GM12878 (cell line): ENCODE measurements around the gene CAST. TPM values are rescaled to one million over a fixed set of nuclear protein-coding genes. Genes with fewer than 3 reads are reported as not detected.

Experiments used
- ATAC-seq: fragments of 200-7000 bp; cut with Tn5 transposase; 3 replicates; pipeline ENCODE4 v1.9.1; 2020; ENCODE audit warnings: mild to moderate bottlenecking, moderate library complexity
- BruUV-seq: library from RNA; stranded (reverse); fragments of 400-500 nt; replicated peaks from 2 replicates; lab custom pipeline; 2021; lab: Mats Ljungman, UMichigan
- CTCF ChIA-PET: fragments of 300-600 bp; sonication (Branson Sonifier 250); formaldehyde crosslinking; extraction: SDS; loops from one replicate; lab custom pipeline; 2021; ENCODE audit warnings: inconsistent platforms; lab: Yijun Ruan, JAX
- POLR2A ChIA-PET: fragments of 350-600 bp; formaldehyde crosslinking; extraction: SDS; loops from one replicate; lab custom pipeline; 2021; ENCODE audit warnings: inconsistent platforms; lab: Charles Lee
- RAD21 ChIA-PET: fragments of 300-600 bp; sonication (Branson Sonifier 250); formaldehyde crosslinking; loops from one replicate; lab custom pipeline; 2023; ENCODE audit warnings: antibody characterized with exemption; ENCODE audit not compliant: unreplicated experiment; lab: Charles Lee
- SMC1A ChIA-PET: fragments of 300-600 bp; sonication (Branson Sonifier 250); formaldehyde crosslinking; loops from one replicate; lab custom pipeline; 2023; ENCODE audit not compliant: unreplicated experiment, uncharacterized antibody; lab: Charles Lee
- DNase-seq: peaks from one replicate; pipeline ENCODE4 v3.0.0-alpha.2; 2011; ENCODE audit warnings: low read depth, low spot score
- FAIRE-seq: peaks from 3 replicates; lab custom pipeline; 2011; peaks lifted over from hg19 to GRCh38; lab: Jason Lieb, UNC
- H2AFZ ChIP-seq: 2 replicates; pipeline ENCODE4 v1.6.0; 2011; ENCODE audit warnings: low read depth, low read length, control low read depth; ENCODE audit not compliant: control insufficient read depth
- H3K27ac ChIP-seq: 2 replicates; pipeline ENCODE4 v1.5.1; 2011; ENCODE audit warnings: control low read depth; ENCODE audit not compliant: control insufficient read depth, insufficient read depth
- H3K27me3 ChIP-seq, 2 experiments: replicated peaks in 1 of 2; 2 replicates each; pipeline versions ENCODE4 v1.6.0 to v1.6.1; 2011; ENCODE audit warnings: low read length in 1 of 2; ENCODE audit not compliant: control insufficient read depth in 2 of 2, insufficient read depth in 2 of 2
- H3K36me3 ChIP-seq, 2 experiments: 2 replicates each; pipeline ENCODE4 v1.5.1; 2011; ENCODE audit warnings: low read length in 1 of 2; ENCODE audit not compliant: control insufficient read depth in 2 of 2, insufficient read depth in 2 of 2
- H3K4me1 ChIP-seq: 2 replicates; pipeline ENCODE4 v1.6.1; 2011; ENCODE audit warnings: mild to moderate bottlenecking, low read length, moderate library complexity, mixed read lengths; ENCODE audit not compliant: control insufficient read depth, insufficient read depth
- H3K4me2 ChIP-seq: 2 replicates; pipeline ENCODE4 v1.6.0; 2011; ENCODE audit warnings: control low read depth; ENCODE audit not compliant: control insufficient read depth, insufficient read depth
- H3K4me3 ChIP-seq: fragments of 200-600 bp; sonication (generic); 2 replicates; pipeline ENCODE4 v1.5.1; 2016
- H3K79me2 ChIP-seq: 2 replicates; pipeline ENCODE4 v1.6.0; 2011; ENCODE audit warnings: low read length; ENCODE audit not compliant: control insufficient read depth, insufficient read depth
- H3K9ac ChIP-seq: 2 replicates; pipeline ENCODE4 v1.8.0; 2011; ENCODE audit warnings: low read length, control low read depth, mixed read lengths; ENCODE audit not compliant: control insufficient read depth, insufficient read depth
- H3K9me3 ChIP-seq: replicated peaks from 3 replicates; pipeline ENCODE4 v1.5.1; 2011; ENCODE audit warnings: mild to moderate bottlenecking, low read length; ENCODE audit not compliant: control insufficient read depth, insufficient read depth
- H4K20me1 ChIP-seq: 2 replicates; pipeline ENCODE4 v1.6.0; 2011; ENCODE audit not compliant: control insufficient read depth, insufficient read depth
- CBX5 ChIP-seq: sonication (generic); IDR thresholded peaks from 2 replicates; pipeline ENCODE4 v1.6.1; 2016; ENCODE audit warnings: low read depth, moderate library complexity, mild to moderate bottlenecking, inconsistent platforms
- CEBPB ChIP-seq, 2 experiments: fragments of 150-350 bp in 1 of 2; IDR thresholded peaks; 2 replicates each; pipeline ENCODE4 v1.6.1; 2012 to 2014; ENCODE audit warnings: low read depth in 2 of 2, low read length in 2 of 2, borderline replicate concordance in 1 of 2, inconsistent platforms in 1 of 2
- CHD1 ChIP-seq: IDR thresholded peaks from 2 replicates; pipeline ENCODE4 v1.6.1; 2012; ENCODE audit warnings: low read depth, low read length, improper control_type of control experiment
- FOXK2 ChIP-seq: fragments of 450-650 bp; IDR thresholded peaks from 2 replicates; pipeline ENCODE4 v1.6.1; 2017; ENCODE audit warnings: mild to moderate bottlenecking, moderate library complexity
- HDGF ChIP-seq: fragments of 450-650 bp; IDR thresholded peaks from 2 replicates; pipeline ENCODE4 v1.6.1; 2016; ENCODE audit warnings: antibody characterized with exemption
- JUNB ChIP-seq: IDR thresholded peaks from 2 replicates; pipeline ENCODE4 v1.6.1; 2016; ENCODE audit warnings: antibody characterized with exemption, mild to moderate bottlenecking
- NFIC ChIP-seq: IDR thresholded peaks from 2 replicates; pipeline ENCODE4 v1.6.1; 2012; ENCODE audit warnings: low read depth, mild to moderate bottlenecking, inconsistent platforms, low read length, moderate library complexity
- PML ChIP-seq: IDR thresholded peaks from 2 replicates; pipeline ENCODE4 v1.6.1; 2012; ENCODE audit warnings: low read length, inconsistent platforms
- RBBP5 ChIP-seq: fragments of 200-600 bp; sonication (generic); conservative IDR thresholded peaks from 2 replicates; pipeline ENCODE4 v1.6.1; 2016
- STAT1 ChIP-seq: fragments of 450-650 bp; conservative IDR thresholded peaks from 2 replicates; pipeline ENCODE4 v1.6.1; 2014; ENCODE audit warnings: antibody characterized with exemption, mild to moderate bottlenecking
- WGBS: methylation state at CpG from one replicate; pipeline ENCODE4 v1.1.6; 2016; ENCODE audit warnings: low lambda C conversion rate; ENCODE audit not compliant: insufficient replicate concordance, insufficient coverage; ENCODE audit errors: missing lambda C conversion rate; 5-methylcytosine and 5-hydroxymethylcytosine counted together
- in situ Hi-C: fragments of 300-500 bp; cut with MboI; formaldehyde crosslinking; loops from 9 replicates; pipeline ENCODE4 v1.14.3; 2018; ENCODE audit warnings: mixed read lengths
- intact Hi-C: fragments of 100-400 bp; cut with micrococcal nuclease; formaldehyde crosslinking; loops from one replicate; pipeline ENCODE4 v1.14.2; 2022; ENCODE audit not compliant: unreplicated experiment
- polyA plus RNA-seq, 11 experiments: library from polyadenylated mRNA; depleted of rRNA in 4 of 11; unstranded in 6 of 11; stranded (reverse) in 5 of 11; fragments of >200 nt; fragmentation: Nextera tagmentation in 4 of 11; fragmentation: Illumina TruSeq in 1 of 11; extraction: Ambion mirVana in 4 of 11; extraction: Trizol in 1 of 11; gene quantifications; 1 replicate in 1 of 11; 2 replicates in 10 of 11; pipeline versions ENCODE4 v1.2.1 to v1.2.3, GENCODE V29; 2011 to 2016; ENCODE audit warnings: inconsistent platforms in 2 of 11, missing spikeins in 2 of 11, low read depth in 1 of 11
- total RNA-seq, 4 experiments: library from RNA; depleted of rRNA in 3 of 4; stranded (reverse); fragments of >200 nt in 3 of 4; fragmentation: Illumina TruSeq in 1 of 4; extraction: Trizol in 1 of 4; gene quantifications; 2 replicates each; pipeline versions ENCODE4 v1.2.1 to v1.2.3, GENCODE V29; 2013 to 2021

CAST gene
- total and polyA plus RNA-seq, 10 of the 15 experiments (the other 5 are each of a cell fraction or from before 2014, with no cell fraction given), result 31.7 to 140 (median 68.5) TPM

GRCh38 chr5:96733771-96734500 lies 71.8 kb downstream of the CAST start (continued):
- TF ChIP-seq FOXK2 (no peak), RBBP5 (no peak), CHD1 (no peak)

DNA sequence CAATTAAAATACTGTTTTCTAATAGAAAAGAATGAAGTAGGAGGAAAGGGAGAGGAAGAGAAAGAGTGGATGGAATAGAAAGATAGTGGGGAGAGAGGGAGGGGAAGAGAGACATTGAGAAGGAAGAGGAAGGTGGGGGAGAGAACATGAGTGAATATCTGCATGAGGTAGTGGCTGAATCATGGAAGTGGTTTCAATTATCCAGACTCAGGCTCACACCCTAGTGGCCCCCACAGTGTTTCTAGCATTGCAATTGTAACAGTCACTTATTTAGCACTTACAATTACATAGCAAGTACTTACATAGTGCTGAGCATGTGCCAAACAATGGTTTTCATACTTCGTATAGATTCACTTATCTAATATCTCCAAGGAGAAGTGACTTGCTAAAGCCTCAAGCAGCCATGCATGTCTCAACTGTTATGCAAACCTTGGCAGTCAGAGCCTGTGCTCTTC lies 72.7 kb downstream of the CAST start:
- ChIA-PET SMC1A (interaction anchor here (0.7 to 2.5 kb wide), 2 partner anchors 11 to 243 kb away, joined by 3 to 8 read pairs; no protein-coding TSS in a partner anchor), POLR2A (no interaction called here), RAD21 (no interaction called here), CTCF (interaction anchor here (2.3 kb wide), 2 partner anchors 8 to 120 kb away, joined by 8 to 12 read pairs; no protein-coding TSS in a partner anchor)
- Histone ChIP-seq H3K9ac (no peak overlapping the region), H3K36me3 (no peaks in the 10 kb centered on the region), H2AFZ (no peak overlapping the region), H3K4me3 (no peak overlapping the region), H3K79me2 (no peaks in the 10 kb centered on the region), H3K9me3 (no peaks in the 10 kb centered on the region), H3K4me1 (no peaks in the 10 kb centered on the region), H4K20me1 (no peaks in the 10 kb centered on the region), H3K4me2 (no peak overlapping the region), H3K27ac (no peak overlapping the region), H3K27me3 (no peaks in the 10 kb centered on the region)
- in situ Hi-C loops, result no loop called here
- BruUV-seq, result no TSS peak
- no peak for FAIRE-seq
- WGBS, result 40% methylated on average over 1 of the region's 1 CpG
- DNase-seq, result no peak
- ATAC-seq, result no peak
- intact Hi-C loops, result no loop called here
- TF ChIP-seq CEBPB (IDR thresholded peaks at IDR 0.05; ENCODE audit: borderline replicate concordance in 1 of 2, low read depth in 2 of 2, low read length in 2 of 2) (no peak), PML (no peak), HDGF (no peak), CBX5 (no peak), JUNB (no peak), NFIC (no peak), STAT1 (no peak)
